CD8-positive, alpha-beta memory T cell (primary cell): ENCODE measurements around the gene SPATS2. TPM values are rescaled to one million over a fixed set of nuclear protein-coding genes. Genes with fewer than 3 reads are reported as not detected.
A peak's percentile ranks its signal among the peaks of the same experiment; 100 is the strongest.
"Not testable (repeated sequence)": the region's sequence is repeated elsewhere in the genome, so short reads cannot be mapped to it uniquely, and the experiment has no call there.

Source experiments
- CTCF ChIA-PET: fragments of 350-600 bp; sonication (Branson Sonifier 250); formaldehyde crosslinking; loops from one replicate; lab custom pipeline; 2021; ENCODE audit warnings: antibody characterized with exemption; lab: Charles Lee
- POLR2A ChIA-PET: fragments of 350-600 bp; sonication (Branson Sonifier 250); formaldehyde crosslinking; loops from one replicate; lab custom pipeline; 2021; ENCODE audit warnings: antibody characterized with exemption; lab: Charles Lee
- DNase-seq, 5 donors: peaks; one replicate each; pipeline versions ENCODE4 v3.0.0 to v3.0.0-alpha.2; 2020 to 2022; ENCODE audit warnings: mixed read lengths in 1 of 5
- H3K27ac ChIP-seq: one replicate; pipeline ENCODE4 v1.7.0; 2013; ENCODE audit warnings: low read depth, mild to moderate bottlenecking, low read length, moderate library complexity
- H3K27me3 ChIP-seq: 2 replicates; pipeline ENCODE4 v1.7.0; 2013; ENCODE audit warnings: low read length, mild to moderate bottlenecking; ENCODE audit not compliant: insufficient read depth, poor library complexity, severe bottlenecking
- H3K36me3 ChIP-seq: 2 replicates; pipeline ENCODE4 v1.7.0; 2013; ENCODE audit warnings: mild to moderate bottlenecking, low read length, moderate library complexity; ENCODE audit not compliant: insufficient read depth
- H3K4me1 ChIP-seq: 2 replicates; pipeline ENCODE4 v1.7.0; 2013; ENCODE audit warnings: mild to moderate bottlenecking, low read length, moderate library complexity; ENCODE audit not compliant: insufficient read depth
- H3K4me3 ChIP-seq: 2 replicates; pipeline ENCODE4 v1.7.0; 2013; ENCODE audit warnings: mild to moderate bottlenecking, low read length
- H3K9me3 ChIP-seq: 2 replicates; pipeline ENCODE4 v1.7.0; 2013; ENCODE audit warnings: mild to moderate bottlenecking, low read length
- H3K27ac Mint-ChIP-seq, 8 donors: one replicate each; pipeline ENCODE4 v1.8.0; 2020 to 2021; ENCODE audit warnings: mixed read lengths in 8 of 8, mild to moderate bottlenecking in 6 of 8, inconsistent platforms in 3 of 8, moderate library complexity in 3 of 8
- H3K27me3 Mint-ChIP-seq, 2 donors: one replicate each; pipeline ENCODE4 v1.8.0; 2020 to 2021; ENCODE audit warnings: mixed read lengths in 2 of 2, mild to moderate bottlenecking in 1 of 2, moderate library complexity in 1 of 2
- H3K36me3 Mint-ChIP-seq, 3 donors: one replicate each; pipeline ENCODE4 v1.8.0; 2020 to 2021; ENCODE audit warnings: mixed read lengths in 3 of 3, inconsistent platforms in 1 of 3, mild to moderate bottlenecking in 1 of 3
- H3K4me1 Mint-ChIP-seq, 3 donors: one replicate each; pipeline ENCODE4 v1.8.0; 2020 to 2021; ENCODE audit warnings: mixed read lengths in 3 of 3, inconsistent platforms in 1 of 3, mild to moderate bottlenecking in 1 of 3
- H3K4me3 Mint-ChIP-seq, 7 donors: one replicate each; pipeline ENCODE4 v1.8.0; 2020 to 2021; ENCODE audit warnings: mixed read lengths in 7 of 7, mild to moderate bottlenecking in 6 of 7, moderate library complexity in 4 of 7, inconsistent platforms in 2 of 7
- H3K9me3 Mint-ChIP-seq, 5 donors: one replicate each; pipeline ENCODE4 v1.8.0; 2020 to 2022; ENCODE audit warnings: mixed read lengths in 5 of 5, mild to moderate bottlenecking in 3 of 5, moderate library complexity in 2 of 5, inconsistent platforms in 1 of 5
- polyA plus RNA-seq: library from polyadenylated mRNA; unstranded; fragments of 300-500 nt; fragmentation: Illumina TruSeq; gene quantifications from one replicate; pipeline ENCODE4 v1.2.3, GENCODE V29; 2021
- total RNA-seq, 2 experiments: library from RNA; stranded (reverse); gene quantifications; one replicate each; pipeline ENCODE4 v1.2.3, GENCODE V29; 2021

Gene SPATS2
- total and polyA plus RNA-seq, 3 experiments from 2014 or later, result 7.6 to 9.4 (median 9.1) TPM

DNA sequence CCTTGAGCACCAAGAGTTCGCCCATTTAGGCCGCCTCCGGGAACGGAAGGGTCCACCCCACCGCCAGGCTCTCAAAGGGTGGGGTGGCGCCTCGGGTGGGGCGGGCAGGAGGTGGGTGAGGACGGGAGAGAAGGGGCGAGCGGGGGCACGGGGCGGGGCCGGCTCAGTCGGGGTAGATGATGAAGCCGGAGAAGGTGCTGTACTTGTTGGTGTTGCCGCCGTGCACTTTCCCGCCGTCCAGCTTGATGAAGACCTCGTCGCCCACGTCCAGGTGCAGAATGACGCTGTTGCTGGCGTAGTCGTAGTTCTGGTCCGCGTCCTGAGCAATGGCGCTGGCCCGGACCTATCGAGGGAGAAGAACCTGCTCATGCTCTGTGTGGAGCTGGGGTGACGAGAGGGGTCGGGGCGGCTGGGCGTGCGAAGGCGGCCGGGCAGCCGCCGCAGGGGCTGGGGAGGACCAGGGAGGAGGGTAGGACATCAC, 34.3 kb upstream of the SPATS2 start:
- no peaks in the 10 kb centered on the region for H3K36me3 ChIP-seq
- Mint-ChIP-seq H3K27ac (no peak overlapping the region), H3K36me3 (no peaks in the 10 kb centered on the region), H3K9me3 (no peaks in the 10 kb centered on the region), H3K27me3 (peaks cover 35 to 52% of the 10 kb centered on the region in 2 donors), H3K4me1 (peaks cover 16 to 28% (median 18%) of the 10 kb centered on the region in 3 donors), H3K4me3 (peak overlapping the region in 3 of 7 donors; percentile 26 to 41 (median 37))
- H3K27ac ChIP-seq, result no peak overlapping the region
- H3K9me3 ChIP-seq, result no peaks in the 10 kb centered on the region
- peaks cover 29% of the 10 kb centered on the region for H3K27me3 ChIP-seq
- peaks cover 10% of the 10 kb centered on the region for H3K4me1 ChIP-seq
- DNase-seq, result no peak
- ChIA-PET POLR2A (no interaction called here), CTCF (interaction anchor here (0.7 to 2.7 kb wide), 3 partner anchors 9 to 44 kb away, joined by 3 to 7 read pairs (median 4); no protein-coding TSS in a partner anchor)
- no peak overlapping the region for H3K4me3 ChIP-seq

DNA sequence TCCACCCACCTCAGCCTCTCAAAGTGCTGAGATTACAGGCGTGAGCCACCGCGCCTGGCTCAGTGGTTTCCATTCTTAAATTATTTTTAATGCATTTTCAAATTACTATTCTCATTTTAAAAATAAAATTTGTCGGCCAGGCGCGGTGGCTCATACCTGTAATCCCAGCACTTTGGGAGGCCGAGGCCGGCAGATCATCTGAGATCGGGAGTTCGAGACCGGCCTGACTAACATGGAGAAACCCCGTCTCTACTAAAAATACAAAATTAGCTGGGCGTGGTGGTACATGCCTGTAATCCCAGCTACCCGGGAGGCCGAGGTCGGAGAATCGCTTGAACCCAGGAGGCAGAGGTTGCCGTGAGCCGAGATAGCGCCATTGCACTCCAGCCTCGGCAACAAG, 33.5 kb upstream of the SPATS2 start:
- H3K4me1 ChIP-seq, result peaks cover 10% of the 10 kb centered on the region
- H3K4me1 Mint-ChIP-seq, result peaks cover 17 to 31% (median 20%) of the 10 kb centered on the region in 3 donors
- H3K4me3 ChIP-seq, H3K36me3 Mint-ChIP-seq, H3K27ac Mint-ChIP-seq, H3K27ac ChIP-seq, DNase-seq, H3K9me3 Mint-ChIP-seq, H3K4me3 Mint-ChIP-seq, H3K36me3 ChIP-seq, H3K9me3 ChIP-seq: not testable (repeated sequence)
- peaks cover 29% of the 10 kb centered on the region for H3K27me3 ChIP-seq
- H3K27me3 Mint-ChIP-seq, result peaks cover 38 to 54% of the 10 kb centered on the region in 2 donors
- ChIA-PET POLR2A (interaction anchor here (0.7 kb wide), 1 partner anchor 43 kb away, joined by 3 read pairs; no protein-coding TSS in a partner anchor), CTCF (interaction anchor here (0.7 to 2.7 kb wide), 3 partner anchors 8 to 45 kb away, joined by 4 to 7 read pairs (median 6); no protein-coding TSS in a partner anchor)

DNA sequence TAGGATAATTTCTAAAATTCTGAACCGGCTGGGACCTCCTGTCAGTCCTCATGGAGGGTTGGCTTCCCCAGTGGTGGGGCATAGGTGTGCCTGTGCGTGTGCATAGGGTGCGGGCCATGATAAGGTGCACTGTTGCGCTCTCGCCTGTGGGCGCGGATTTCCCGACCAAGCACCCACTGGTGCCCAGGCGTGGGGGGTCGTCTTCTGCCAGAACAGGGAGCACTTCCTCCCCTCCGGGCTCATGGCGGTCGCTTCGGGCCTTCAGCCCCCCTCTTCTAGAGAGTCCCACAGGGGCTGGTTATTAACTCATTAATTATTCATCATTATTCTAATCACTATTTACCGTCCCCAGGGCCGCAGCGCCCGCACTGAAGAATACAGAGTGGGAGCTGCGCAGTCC, 33.0 kb upstream of the SPATS2 start:
- POLR2A ChIA-PET, result no interaction called here

GRCh38 chr12:49334681-49335080, 32.6 kb upstream of the SPATS2 start:
- Histone ChIP-seq H3K4me3 (no peak overlapping the region), H3K36me3 (no peaks in the 10 kb centered on the region), H3K4me1 (peaks cover 10% of the 10 kb centered on the region), H3K27me3 (peaks cover 29% of the 10 kb centered on the region), H3K27ac (no peak overlapping the region), H3K9me3 (no peaks in the 10 kb centered on the region)
- H3K4me1 Mint-ChIP-seq, result peaks cover 17 to 31% (median 20%) of the 10 kb centered on the region in 3 donors
- CTCF ChIA-PET, result interaction anchor here (1.2 to 1.5 kb wide), 2 partner anchors 12 to 45 kb away, joined by 3 to 6 read pairs; partner anchors contain the start of gene DNAJC22
- peak overlapping the region in 2 of 8 donors; percentile 4 to 22 for H3K27ac Mint-ChIP-seq
- H3K4me3 Mint-ChIP-seq, result no peak overlapping the region
- peaks cover 38 to 56% of the 10 kb centered on the region in 2 donors for H3K27me3 Mint-ChIP-seq
- no peak for DNase-seq
- POLR2A ChIA-PET, result no interaction called here
- H3K36me3 Mint-ChIP-seq, result no peaks in the 10 kb centered on the region
- no peaks in the 10 kb centered on the region for H3K9me3 Mint-ChIP-seq

More for the DNA sequence above, 33.0 kb upstream of the SPATS2 start:
- Mint-ChIP-seq H3K36me3 (no peaks in the 10 kb centered on the region), H3K27me3 (peaks cover 38 to 54% of the 10 kb centered on the region in 2 donors), H3K27ac (peak overlapping the region in 1 of 8 donors; percentile 4), H3K9me3 (no peaks in the 10 kb centered on the region), H3K4me3 (no peak overlapping the region), H3K4me1 (peaks cover 17 to 31% (median 20%) of the 10 kb centered on the region in 3 donors)
- Histone ChIP-seq H3K27me3 (peaks cover 29% of the 10 kb centered on the region), H3K36me3 (no peaks in the 10 kb centered on the region), H3K27ac (no peak overlapping the region), H3K4me3 (no peak overlapping the region), H3K4me1 (peaks cover 10% of the 10 kb centered on the region), H3K9me3 (no peaks in the 10 kb centered on the region)
- DNase-seq, result no peak
- CTCF ChIA-PET, result interaction anchor here (1.0 to 1.5 kb wide), 2 partner anchors 9 to 45 kb away, joined by 6 read pairs; no protein-coding TSS in a partner anchor

DNA sequence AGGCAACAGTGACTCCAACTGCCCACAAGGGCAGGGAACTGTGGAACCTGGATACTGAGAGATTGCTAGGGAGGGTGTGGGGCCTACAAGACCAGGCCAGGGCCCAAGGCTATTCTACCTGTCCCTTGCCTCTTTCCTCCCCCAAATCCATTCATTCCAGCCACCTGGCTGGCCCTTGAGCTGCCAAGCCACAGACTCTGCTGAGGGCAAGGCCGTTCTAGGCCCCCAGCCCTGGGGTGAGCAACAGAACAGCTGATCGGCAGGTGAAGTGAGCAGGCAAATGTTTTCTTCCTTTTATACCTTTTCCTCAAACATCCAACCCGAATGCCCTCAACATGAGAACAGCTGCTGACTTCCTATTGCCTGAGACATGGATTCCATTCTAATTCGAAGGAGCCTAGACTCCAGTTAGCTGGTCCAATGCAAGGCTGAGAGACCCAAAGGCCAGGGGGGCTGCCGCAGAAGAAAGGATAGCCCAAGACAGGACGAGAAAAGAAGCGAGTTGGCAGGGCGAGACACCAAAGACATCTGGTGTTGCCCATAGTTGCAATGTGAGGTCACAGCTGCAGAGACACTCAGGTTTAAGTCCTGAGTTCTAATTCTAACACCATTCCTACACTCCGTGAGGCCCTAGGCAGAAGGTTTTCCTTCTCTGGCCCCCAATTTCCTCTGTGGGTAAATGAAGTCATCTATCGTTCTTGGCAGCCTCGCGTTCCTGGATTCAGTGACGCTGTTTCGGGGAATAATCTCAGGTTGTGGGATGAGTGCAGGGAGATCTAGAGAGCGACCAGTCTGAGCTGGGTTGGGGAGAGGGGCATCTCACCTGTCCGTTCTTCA, 31.9 kb upstream of the SPATS2 start:
- Histone ChIP-seq H3K36me3 (no peaks in the 10 kb centered on the region), H3K27ac (no peak overlapping the region), H3K4me3 (no peak overlapping the region), H3K27me3 (peaks cover 29% of the 10 kb centered on the region), H3K9me3 (no peaks in the 10 kb centered on the region), H3K4me1 (peaks cover 10% of the 10 kb centered on the region)
- Mint-ChIP-seq H3K27me3 (peaks cover 40 to 61% of the 10 kb centered on the region in 2 donors), H3K4me3 (peak overlapping the region in 5 of 7 donors; percentile 7 to 38 (median 31)), H3K9me3 (no peaks in the 10 kb centered on the region), H3K27ac (no peak overlapping the region), H3K36me3 (no peaks in the 10 kb centered on the region), H3K4me1 (peaks cover 17 to 31% (median 20%) of the 10 kb centered on the region in 3 donors)
- ChIA-PET CTCF (interaction anchor here (0.6 to 1.5 kb wide), 3 partner anchors 8 to 46 kb away, joined by 3 to 6 read pairs (median 3); partner anchors contain the start of gene DNAJC22), POLR2A (no interaction called here)
- no peak for DNase-seq

GRCh38 chr12:49335955-49336644, 31.2 kb upstream of the SPATS2 start:
- DNase-seq, result no peak
- POLR2A ChIA-PET, result no interaction called here
- CTCF ChIA-PET, result interaction anchor here (0.6 to 3.6 kb wide), 13 partner anchors 7 to 59 kb away, joined by 3 to 26 read pairs (median 5); partner anchors contain the start of genes DNAJC22, PRPH and TROAP

DNA sequence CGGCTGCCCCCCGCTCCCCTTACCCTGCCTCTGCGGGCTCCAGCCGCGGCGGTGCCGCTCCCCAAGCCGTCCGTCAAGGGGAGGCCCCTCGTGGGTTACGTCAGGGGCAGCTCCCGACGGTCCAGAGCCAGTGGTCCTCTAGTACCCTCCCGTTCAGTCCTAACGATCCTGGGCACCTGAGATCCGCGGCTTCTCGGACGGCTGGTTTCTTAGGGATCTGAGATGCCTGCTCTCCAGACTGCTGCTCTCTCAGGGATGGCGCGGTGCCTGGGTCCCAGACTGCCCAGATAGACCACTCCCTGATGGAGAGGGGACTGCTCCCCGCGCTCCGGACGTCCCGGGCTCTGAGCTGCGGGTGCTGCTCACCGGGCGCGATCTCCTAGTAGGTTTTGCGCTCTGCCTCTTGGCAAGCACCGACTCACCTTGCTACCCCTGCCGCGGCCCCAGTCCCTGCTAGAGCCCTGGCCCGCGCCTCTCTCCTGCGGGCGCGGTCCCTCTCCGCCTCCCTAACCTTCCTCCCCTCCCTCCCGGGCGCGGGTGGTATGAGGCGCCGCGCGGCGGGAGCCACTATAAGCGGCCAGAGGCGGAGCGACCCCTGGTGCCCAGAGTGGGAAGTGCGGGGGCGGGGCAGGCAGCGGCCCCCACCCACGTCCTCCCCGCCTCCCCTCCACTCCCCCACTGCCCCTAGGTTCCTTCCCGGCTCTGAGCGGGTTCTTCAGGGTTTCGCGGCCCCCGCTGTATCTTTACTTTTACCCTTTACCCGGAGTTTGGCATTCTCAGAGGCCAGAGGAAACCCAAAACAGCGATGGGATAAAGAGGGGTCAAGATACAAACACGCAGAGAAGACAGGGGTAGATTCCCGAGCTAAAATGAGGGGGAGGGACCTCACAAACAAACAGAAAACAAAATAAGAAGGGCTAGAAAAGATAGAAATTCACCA, 30.3 kb upstream of the SPATS2 start, which contains the start of gene C1QL4:
TSS of gene C1QL4 (minus strand) at position 544 of the 940 bp plus-strand sequence. CDS start 711 bp downstream, outside the sequence.
- H3K4me1 ChIP-seq, result peaks cover 11% of the 10 kb centered on the region
- Mint-ChIP-seq H3K9me3 (no peaks in the 10 kb centered on the region), H3K4me1 (peaks cover 19 to 39% (median 20%) of the 10 kb centered on the region in 3 donors), H3K27ac (peak within 1 kb of the TSS in 3 of 8 donors; percentile 51 to 77 (median 64)), H3K27me3 (peaks cover 42 to 61% of the 10 kb centered on the region in 2 donors), H3K36me3 (no peaks in the 10 kb centered on the region), H3K4me3 (peak within 1 kb of the TSS; percentile 27 to 89 (median 75))
- peak; percentile 80 to 90 (median 85) for DNase-seq
- no peaks in the 10 kb centered on the region for H3K36me3 ChIP-seq
- peak within 1 kb of the TSS; percentile 16 for H3K27ac ChIP-seq
- peak within 1 kb of the TSS; percentile 46 for H3K4me3 ChIP-seq
- peaks cover 29% of the 10 kb centered on the region for H3K27me3 ChIP-seq
- ChIA-PET POLR2A (no interaction called here), CTCF (interaction anchor here (0.7 to 3.6 kb wide), 19 partner anchors 10 to 857 kb away, joined by 3 to 26 read pairs (median 3); partner anchors contain the start of genes DNAJC22, PRPH, SPATS2 and TROAP)
- no peaks in the 10 kb centered on the region for H3K9me3 ChIP-seq

More at GRCh38 chr12:49335955-49336644, 31.2 kb upstream of the SPATS2 start:
- Histone ChIP-seq H3K4me3 (no peak overlapping the region), H3K27me3 (peaks cover 29% of the 10 kb centered on the region), H3K36me3 (no peaks in the 10 kb centered on the region), H3K27ac (no peak overlapping the region), H3K4me1 (peaks cover 10% of the 10 kb centered on the region), H3K9me3 (no peaks in the 10 kb centered on the region)
- no peaks in the 10 kb centered on the region for H3K36me3 Mint-ChIP-seq
- peak overlapping the region in 1 of 7 donors; percentile 31 for H3K4me3 Mint-ChIP-seq
- peaks cover 19 to 34% (median 20%) of the 10 kb centered on the region in 3 donors for H3K4me1 Mint-ChIP-seq
- H3K9me3 Mint-ChIP-seq, result no peaks in the 10 kb centered on the region
- H3K27me3 Mint-ChIP-seq, result peaks cover 39 to 66% of the 10 kb centered on the region in 2 donors
- H3K27ac Mint-ChIP-seq, result no peak overlapping the region
